GM12872 (cell line): ENCODE results near the gene IDH3A.

Source experiments
- CTCF ChIP-seq: IDR thresholded peaks from 3 replicates; pipeline ENCODE4 v1.5.1; 2011; ENCODE audit warnings: low read depth, mild to moderate bottlenecking, low read length, moderate library complexity; ENCODE audit not compliant: insufficient read depth

IDH3A gene

GRCh38 chr15:78146425-78147154, 2.6 kb upstream of the IDH3A start:
- TF ChIP-seq CTCF = no peak

- TF ChIP-seq CTCF = no peak
These were observed 1.6 kb upstream of the IDH3A start for GRCh38 chr15:78147566-78147965.

- TF ChIP-seq CTCF = no peak
These were observed 632 bp upstream of the IDH3A start for GRCh38 chr15:78148392-78149067.

GRCh38 chr15:78149805-78150751, 916 bp downstream of the IDH3A start:
- TF ChIP-seq CTCF = no peak

GRCh38 chr15:78154955-78155354, 5.8 kb downstream of the IDH3A start:
- TF ChIP-seq CTCF = no peak

GRCh38 chr15:78155355-78155939, 6.3 kb downstream of the IDH3A start:
- no peak for TF ChIP-seq CTCF

- TF ChIP-seq CTCF = no peak
These were observed 7.5 kb downstream of the IDH3A start for GRCh38 chr15:78156653-78157052.
